ENCODE measurements around the gene OR2M2. TPM values are rescaled to one million over a fixed set of nuclear protein-coding genes. Genes with fewer than 3 reads are reported as not detected.

OR2M2 gene
- total RNA-seq, 1 experiment from 2014 or later, result not detected

DNA sequence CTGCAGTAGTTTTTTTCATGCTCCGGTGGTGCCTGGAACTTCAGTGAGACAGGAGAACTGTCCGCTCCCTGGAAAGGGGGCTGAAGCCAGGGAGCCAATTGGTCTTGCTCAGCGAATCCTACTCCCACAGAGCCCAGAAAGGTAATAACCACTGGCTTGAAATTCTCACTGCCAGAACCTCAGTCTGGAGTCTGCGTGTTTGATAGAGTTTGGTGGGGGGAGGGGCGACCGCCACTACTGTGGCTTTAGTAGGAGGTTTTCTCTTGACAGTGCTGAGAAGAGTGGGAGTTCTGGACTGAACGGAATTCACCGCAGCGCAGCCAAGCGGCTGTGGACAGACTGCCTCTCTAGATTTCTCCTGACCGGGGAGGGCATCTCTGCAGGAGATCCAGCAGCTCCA, 14.4 kb downstream of the OR2M2 start:
- Histone ChIP-seq H3K4me1 (ENCODE audit: control insufficient read depth in 1 of 2, insufficient read depth in 2 of 2, low read length in 2 of 2) (no peaks in the 10 kb centered on the region), H3K27me3 (ENCODE audit: insufficient read depth, low read length) (no peaks in the 10 kb centered on the region), H3K27ac (ENCODE audit: low read depth, low read length) (no peak overlapping the region), H3K79me2 (ENCODE audit: insufficient read depth, low read length) (no peaks in the 10 kb centered on the region), H3K4me2 (ENCODE audit: low read length) (no peak overlapping the region), H2AFZ (ENCODE audit: low read depth, low read length, poor library complexity, severe bottlenecking) (no peak overlapping the region), H3K9ac (ENCODE audit: low read length) (no peak overlapping the region), H4K20me1 (ENCODE audit: insufficient read depth) (no peaks in the 10 kb centered on the region), H3K9me3 (ENCODE audit: control insufficient read depth in 1 of 2, insufficient read depth in 1 of 2, low read depth in 1 of 2, low read length in 2 of 2) (no peaks in the 10 kb centered on the region; a peak in 2 of 4 replicates), H3K9me2 (ENCODE audit: insufficient read depth) (no peaks in the 10 kb centered on the region), H3K36me3 (ENCODE audit: control insufficient read depth in 1 of 2, insufficient read depth in 2 of 2, low read length in 2 of 2) (no peaks in the 10 kb centered on the region), H3K4me3 (replicated peaks in 1 of 2; ENCODE audit: low read depth in 1 of 2, low read length in 2 of 2) (no peak overlapping the region)
- DNase-seq (ENCODE audit: low read depth, low spot score) (no peak), ATAC-seq (no peak)
- intact Hi-C loops (cut with micrococcal nuclease), result no loop called here
- CTCF ChIA-PET, result no interaction called here
- POLR2A ChIA-PET, result no interaction called here
- TF ChIP-seq EGR1 (IDR thresholded peaks at IDR 0.05; ENCODE audit: low read depth), result no peak
- TF ChIP-seq, protein P1, sequence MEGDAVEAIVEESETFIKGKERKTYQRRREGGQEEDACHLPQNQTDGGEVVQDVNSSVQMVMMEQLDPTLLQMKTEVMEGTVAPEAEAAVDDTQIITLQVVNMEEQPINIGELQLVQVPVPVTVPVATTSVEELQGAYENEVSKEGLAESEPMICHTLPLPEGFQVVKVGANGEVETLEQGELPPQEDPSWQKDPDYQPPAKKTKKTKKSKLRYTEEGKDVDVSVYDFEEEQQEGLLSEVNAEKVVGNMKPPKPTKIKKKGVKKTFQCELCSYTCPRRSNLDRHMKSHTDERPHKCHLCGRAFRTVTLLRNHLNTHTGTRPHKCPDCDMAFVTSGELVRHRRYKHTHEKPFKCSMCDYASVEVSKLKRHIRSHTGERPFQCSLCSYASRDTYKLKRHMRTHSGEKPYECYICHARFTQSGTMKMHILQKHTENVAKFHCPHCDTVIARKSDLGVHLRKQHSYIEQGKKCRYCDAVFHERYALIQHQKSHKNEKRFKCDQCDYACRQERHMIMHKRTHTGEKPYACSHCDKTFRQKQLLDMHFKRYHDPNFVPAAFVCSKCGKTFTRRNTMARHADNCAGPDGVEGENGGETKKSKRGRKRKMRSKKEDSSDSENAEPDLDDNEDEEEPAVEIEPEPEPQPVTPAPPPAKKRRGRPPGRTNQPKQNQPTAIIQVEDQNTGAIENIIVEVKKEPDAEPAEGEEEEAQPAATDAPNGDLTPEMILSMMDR (IDR thresholded peaks at IDR 0.05 in 2 of 3, conservative IDR thresholded peaks at IDR 0.05 in 1 of 3; ENCODE audit: borderline replicate concordance in 1 of 3, insufficient read depth in 1 of 3, low read depth in 2 of 3, low read length in 2 of 3), result no peak
- no peak for TF ChIP-seq SP1 (IDR thresholded peaks at IDR 0.05; ENCODE audit: low read depth)
- no peak for TF ChIP-seq SIN3A (IDR thresholded peaks at IDR 0.05; ENCODE audit: low read depth)
- TF ChIP-seq, protein P2, sequence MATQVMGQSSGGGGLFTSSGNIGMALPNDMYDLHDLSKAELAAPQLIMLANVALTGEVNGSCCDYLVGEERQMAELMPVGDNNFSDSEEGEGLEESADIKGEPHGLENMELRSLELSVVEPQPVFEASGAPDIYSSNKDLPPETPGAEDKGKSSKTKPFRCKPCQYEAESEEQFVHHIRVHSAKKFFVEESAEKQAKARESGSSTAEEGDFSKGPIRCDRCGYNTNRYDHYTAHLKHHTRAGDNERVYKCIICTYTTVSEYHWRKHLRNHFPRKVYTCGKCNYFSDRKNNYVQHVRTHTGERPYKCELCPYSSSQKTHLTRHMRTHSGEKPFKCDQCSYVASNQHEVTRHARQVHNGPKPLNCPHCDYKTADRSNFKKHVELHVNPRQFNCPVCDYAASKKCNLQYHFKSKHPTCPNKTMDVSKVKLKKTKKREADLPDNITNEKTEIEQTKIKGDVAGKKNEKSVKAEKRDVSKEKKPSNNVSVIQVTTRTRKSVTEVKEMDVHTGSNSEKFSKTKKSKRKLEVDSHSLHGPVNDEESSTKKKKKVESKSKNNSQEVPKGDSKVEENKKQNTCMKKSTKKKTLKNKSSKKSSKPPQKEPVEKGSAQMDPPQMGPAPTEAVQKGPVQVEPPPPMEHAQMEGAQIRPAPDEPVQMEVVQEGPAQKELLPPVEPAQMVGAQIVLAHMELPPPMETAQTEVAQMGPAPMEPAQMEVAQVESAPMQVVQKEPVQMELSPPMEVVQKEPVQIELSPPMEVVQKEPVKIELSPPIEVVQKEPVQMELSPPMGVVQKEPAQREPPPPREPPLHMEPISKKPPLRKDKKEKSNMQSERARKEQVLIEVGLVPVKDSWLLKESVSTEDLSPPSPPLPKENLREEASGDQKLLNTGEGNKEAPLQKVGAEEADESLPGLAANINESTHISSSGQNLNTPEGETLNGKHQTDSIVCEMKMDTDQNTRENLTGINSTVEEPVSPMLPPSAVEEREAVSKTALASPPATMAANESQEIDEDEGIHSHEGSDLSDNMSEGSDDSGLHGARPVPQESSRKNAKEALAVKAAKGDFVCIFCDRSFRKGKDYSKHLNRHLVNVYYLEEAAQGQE (IDR thresholded peaks at IDR 0.05; ENCODE audit: low read depth), result no peak
- TF ChIP-seq FOSL1 (IDR thresholded peaks at IDR 0.05; ENCODE audit: low read depth), result no peak
- no peak for TF ChIP-seq ZFX (IDR thresholded peaks at IDR 0.05)
- TF ChIP-seq EZH2phosphoT487 (IDR thresholded peaks at IDR 0.05; ENCODE audit: borderline replicate concordance), result no peak
- TF ChIP-seq POLR2A (IDR thresholded peaks at IDR 0.05; ENCODE audit: borderline replicate concordance, extremely low read depth, insufficient read depth, insufficient read length), result no peak
- no peak for TF ChIP-seq POLR2AphosphoS5 (IDR thresholded peaks at IDR 0.05; ENCODE audit: low read depth, low read length)
- TF ChIP-seq, protein P3, sequence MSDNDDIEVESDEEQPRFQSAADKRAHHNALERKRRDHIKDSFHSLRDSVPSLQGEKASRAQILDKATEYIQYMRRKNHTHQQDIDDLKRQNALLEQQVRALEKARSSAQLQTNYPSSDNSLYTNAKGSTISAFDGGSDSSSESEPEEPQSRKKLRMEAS (IDR thresholded peaks at IDR 0.05), result no peak
- no peak for TF ChIP-seq CEBPB (IDR thresholded peaks at IDR 0.05; ENCODE audit: low read depth)
- TF ChIP-seq YY1 (IDR thresholded peaks at IDR 0.05; ENCODE audit: extremely low read depth, insufficient replicate concordance, low read depth, low read length), result no peak
- RAD21 ChIA-PET (ENCODE audit: low non-redundant PET in 1 of 2, low total read pairs in 2 of 2, uncharacterized antibody in 2 of 2, unreplicated experiment in 2 of 2), result no interaction called here
- no TSS peak for BruUV-seq (replicated peaks)
